ENCODE measurements around the gene KMT2C. TPM values are rescaled to one million over a fixed set of nuclear protein-coding genes. Genes with fewer than 3 reads are reported as not detected.

The KMT2C gene
- total RNA-seq, 2 experiments from 2014 or later: 67.1 to 74.0 TPM

DNA sequence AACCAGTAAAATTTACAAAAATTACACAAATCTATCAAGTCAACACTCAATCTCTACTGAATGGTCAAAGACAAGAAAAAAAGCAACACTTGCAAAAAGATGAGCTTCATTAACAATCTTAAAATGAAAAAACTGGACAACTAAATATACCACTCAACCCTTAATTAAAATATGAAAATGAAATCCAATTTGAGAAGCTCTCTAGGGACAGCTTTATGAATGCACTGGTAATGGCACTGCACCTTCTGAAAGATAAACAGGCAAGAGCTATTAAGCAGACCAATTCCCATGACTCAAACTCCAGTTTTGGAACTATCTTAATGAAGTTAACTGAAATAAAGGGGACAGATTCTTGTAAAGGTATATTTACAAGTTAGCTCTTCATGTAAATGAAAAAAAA, 274.6 kb downstream of the KMT2C start:
- H3K9me3 Mint-ChIP-seq (ENCODE audit: insufficient read depth): no peaks in the 10 kb centered on the region
- H3K27ac Mint-ChIP-seq: no peak overlapping the region
- ChIA-PET CTCF (interaction anchor here (1.0 kb wide), 1 partner anchor 9 kb away, joined by 3 read pairs; no protein-coding TSS in a partner anchor), POLR2A (interaction anchor here (0.6 kb wide), 1 partner anchor 546 kb away, joined by 3 read pairs; no protein-coding TSS in a partner anchor)
- H3K4me3 Mint-ChIP-seq: no peak overlapping the region
- no peaks in the 10 kb centered on the region for H3K27me3 Mint-ChIP-seq (ENCODE audit: low read depth)
- DNase-seq (no peak), ATAC-seq (no peak)
- peaks cover 58% of the 10 kb centered on the region for H3K36me3 Mint-ChIP-seq (ENCODE audit: low read depth)
- H3K4me1 Mint-ChIP-seq (ENCODE audit: low read depth): peaks cover 12% of the 10 kb centered on the region

DNA sequence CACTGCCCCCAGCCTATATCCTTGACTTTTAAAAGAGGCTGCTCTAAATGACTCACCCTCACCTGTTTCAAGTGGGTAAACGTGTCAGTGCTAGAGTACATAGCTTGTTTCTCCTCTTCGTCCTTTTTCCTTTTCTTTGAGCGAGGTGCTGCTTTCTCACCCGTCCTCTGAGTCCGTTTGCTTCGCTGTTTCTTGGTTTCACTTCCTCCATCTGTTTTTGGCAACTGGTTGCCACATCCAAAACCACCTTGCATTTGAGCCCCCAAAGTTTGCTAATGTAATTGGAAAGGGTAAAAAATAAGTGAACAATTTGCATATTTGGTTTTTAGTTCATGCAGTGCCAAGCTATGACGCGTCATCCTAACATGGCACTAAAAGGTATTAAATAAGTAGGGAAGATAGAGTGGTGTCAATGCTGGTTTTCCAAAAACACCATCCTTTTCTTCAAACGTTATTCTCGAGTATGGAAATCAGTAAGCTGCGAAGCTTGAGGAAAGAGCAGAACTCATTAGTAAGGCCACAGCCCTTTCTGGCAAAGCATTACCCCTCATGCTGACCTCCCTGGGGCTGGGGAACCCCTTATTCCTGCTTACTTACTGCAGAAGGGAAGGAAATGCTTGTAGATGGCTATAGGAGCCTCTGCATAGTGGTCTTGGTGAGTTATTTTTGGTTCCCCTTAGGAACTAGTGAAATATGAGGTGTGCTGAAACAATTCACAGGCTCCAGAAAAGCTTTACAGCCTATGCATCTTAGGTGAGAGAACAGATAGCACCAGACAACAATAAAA, 276.8 kb downstream of the KMT2C start:
- H3K27ac Mint-ChIP-seq: peak overlapping the region; percentile 64
- H3K9me3 Mint-ChIP-seq (ENCODE audit: insufficient read depth): no peaks in the 10 kb centered on the region
- peaks cover 12% of the 10 kb centered on the region for H3K4me1 Mint-ChIP-seq (ENCODE audit: low read depth)
- POLR2A ChIA-PET: no interaction called here
- peak overlapping the region; percentile 26 for H3K4me3 Mint-ChIP-seq
- CTCF ChIA-PET: interaction anchor here (1.2 to 5.1 kb wide), 4 partner anchors 10 to 548 kb away, joined by 3 to 28 read pairs (median 5); no protein-coding TSS in a partner anchor
- H3K36me3 Mint-ChIP-seq (ENCODE audit: low read depth): peaks cover 66% of the 10 kb centered on the region
- no peaks in the 10 kb centered on the region for H3K27me3 Mint-ChIP-seq (ENCODE audit: low read depth)
- DNase-seq: no peak
- peak; percentile 47 for ATAC-seq

- Mint-ChIP-seq H3K36me3 (ENCODE audit: low read depth) (peaks cover 57% of the 10 kb centered on the region), H3K9me3 (ENCODE audit: insufficient read depth) (no peaks in the 10 kb centered on the region), H3K4me3 (no peak overlapping the region), H3K4me1 (ENCODE audit: low read depth) (peaks cover 7% of the 10 kb centered on the region), H3K27me3 (ENCODE audit: low read depth) (no peaks in the 10 kb centered on the region), H3K27ac (peak overlapping the region; percentile 44)
- ChIA-PET CTCF (no interaction called here), POLR2A (interaction anchor here (0.6 kb wide), 2 partner anchors 217 to 232 kb away, joined by 3 to 5 read pairs; no protein-coding TSS in a partner anchor)
- no peak for DNase-seq
- no peak for ATAC-seq
Measured at GRCh38 chr7:152152267-152152666, 283.5 kb downstream of the KMT2C start.

- ATAC-seq (no peak), DNase-seq (no peak)
- H3K36me3 Mint-ChIP-seq (ENCODE audit: low read depth): peaks cover 59% of the 10 kb centered on the region
- ChIA-PET POLR2A (no interaction called here), CTCF (interaction anchor here (1.2 to 1.3 kb wide), 2 partner anchors 9 to 10 kb away, joined by 3 to 5 read pairs; no protein-coding TSS in a partner anchor)
- H3K4me3 Mint-ChIP-seq: no peak overlapping the region
- H3K4me1 Mint-ChIP-seq (ENCODE audit: low read depth): peaks cover 27% of the 10 kb centered on the region
- H3K27me3 Mint-ChIP-seq (ENCODE audit: low read depth): no peaks in the 10 kb centered on the region
- H3K9me3 Mint-ChIP-seq (ENCODE audit: insufficient read depth): no peaks in the 10 kb centered on the region
- H3K27ac Mint-ChIP-seq: no peak overlapping the region
Measured at GRCh38 chr7:152149363-152149762, 286.4 kb downstream of the KMT2C start.

- H3K36me3 Mint-ChIP-seq (ENCODE audit: low read depth): peaks cover 57% of the 10 kb centered on the region
- ChIA-PET CTCF (interaction anchor here (1.2 to 1.3 kb wide), 2 partner anchors 9 to 11 kb away, joined by 3 to 5 read pairs; no protein-coding TSS in a partner anchor), POLR2A (no interaction called here)
- DNase-seq: no peak
- peaks cover 34% of the 10 kb centered on the region for H3K4me1 Mint-ChIP-seq (ENCODE audit: low read depth)
- H3K27ac Mint-ChIP-seq: no peak overlapping the region
- no peaks in the 10 kb centered on the region for H3K9me3 Mint-ChIP-seq (ENCODE audit: insufficient read depth)
- no peak for ATAC-seq
- H3K4me3 Mint-ChIP-seq: no peak overlapping the region
- no peaks in the 10 kb centered on the region for H3K27me3 Mint-ChIP-seq (ENCODE audit: low read depth)
Measured at GRCh38 chr7:152148706-152149105, 287.1 kb downstream of the KMT2C start.

DNA sequence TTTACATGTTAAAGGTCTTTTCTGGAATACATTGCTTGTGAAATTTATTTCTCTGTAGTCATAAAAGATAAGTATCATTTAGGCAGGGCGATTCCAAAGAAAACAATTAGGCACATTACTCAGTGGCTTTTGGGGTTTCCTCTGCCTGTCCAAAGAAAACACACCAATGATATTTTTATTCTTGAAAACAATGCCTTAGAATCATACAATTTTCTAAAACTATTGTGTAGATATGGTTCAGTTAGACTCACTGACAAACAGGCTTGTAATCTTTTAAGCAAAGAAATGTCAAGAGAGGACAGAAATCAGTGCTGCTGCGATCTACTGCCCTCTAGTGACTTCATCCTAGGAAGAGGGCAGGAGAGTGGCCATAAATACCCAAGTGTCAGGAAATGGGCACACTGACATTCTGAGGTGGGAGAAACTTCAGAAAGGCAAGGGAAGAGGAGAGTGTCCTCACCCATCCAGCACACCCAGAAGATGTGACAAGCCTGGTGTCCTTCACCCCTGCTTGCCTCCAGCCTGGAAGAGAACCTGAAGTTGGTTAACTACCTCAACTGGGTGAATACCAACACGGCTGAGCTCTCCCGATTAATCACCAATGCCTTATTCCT, 289.8 kb downstream of the KMT2C start:
- peaks cover 37% of the 10 kb centered on the region for H3K4me1 Mint-ChIP-seq (ENCODE audit: low read depth)
- POLR2A ChIA-PET: no interaction called here
- H3K27me3 Mint-ChIP-seq (ENCODE audit: low read depth): no peaks in the 10 kb centered on the region
- DNase-seq (peak; percentile 45), ATAC-seq (peak; percentile 47)
- H3K4me3 Mint-ChIP-seq: no peak overlapping the region
- CTCF ChIA-PET: interaction anchor here (1.0 to 3.8 kb wide), 4 partner anchors 11 to 363 kb away, joined by 3 to 28 read pairs (median 4); partner anchors contain the start of gene GALNT11
- H3K9me3 Mint-ChIP-seq (ENCODE audit: insufficient read depth): no peaks in the 10 kb centered on the region
- peaks cover 54% of the 10 kb centered on the region for H3K36me3 Mint-ChIP-seq (ENCODE audit: low read depth)
- H3K27ac Mint-ChIP-seq: peak overlapping the region; percentile 18

GRCh38 chr7:152144557-152145245, 291.1 kb downstream of the KMT2C start:
- ChIA-PET POLR2A (interaction anchor here (0.7 kb wide), 1 partner anchor 9 kb away, joined by 3 read pairs; no protein-coding TSS in a partner anchor), CTCF (interaction anchor here (0.7 to 3.8 kb wide), 4 partner anchors 12 to 519 kb away, joined by 3 to 28 read pairs (median 4); no protein-coding TSS in a partner anchor)
- H3K4me3 Mint-ChIP-seq: peak overlapping the region; percentile 24
- H3K9me3 Mint-ChIP-seq (ENCODE audit: insufficient read depth): no peaks in the 10 kb centered on the region
- peak overlapping the region; percentile 84 for H3K27ac Mint-ChIP-seq
- H3K36me3 Mint-ChIP-seq (ENCODE audit: low read depth): peaks cover 60% of the 10 kb centered on the region
- peak; percentile 36 for DNase-seq
- H3K27me3 Mint-ChIP-seq (ENCODE audit: low read depth): no peaks in the 10 kb centered on the region
- peaks cover 37% of the 10 kb centered on the region for H3K4me1 Mint-ChIP-seq (ENCODE audit: low read depth)
- peak; percentile 73 for ATAC-seq

DNA sequence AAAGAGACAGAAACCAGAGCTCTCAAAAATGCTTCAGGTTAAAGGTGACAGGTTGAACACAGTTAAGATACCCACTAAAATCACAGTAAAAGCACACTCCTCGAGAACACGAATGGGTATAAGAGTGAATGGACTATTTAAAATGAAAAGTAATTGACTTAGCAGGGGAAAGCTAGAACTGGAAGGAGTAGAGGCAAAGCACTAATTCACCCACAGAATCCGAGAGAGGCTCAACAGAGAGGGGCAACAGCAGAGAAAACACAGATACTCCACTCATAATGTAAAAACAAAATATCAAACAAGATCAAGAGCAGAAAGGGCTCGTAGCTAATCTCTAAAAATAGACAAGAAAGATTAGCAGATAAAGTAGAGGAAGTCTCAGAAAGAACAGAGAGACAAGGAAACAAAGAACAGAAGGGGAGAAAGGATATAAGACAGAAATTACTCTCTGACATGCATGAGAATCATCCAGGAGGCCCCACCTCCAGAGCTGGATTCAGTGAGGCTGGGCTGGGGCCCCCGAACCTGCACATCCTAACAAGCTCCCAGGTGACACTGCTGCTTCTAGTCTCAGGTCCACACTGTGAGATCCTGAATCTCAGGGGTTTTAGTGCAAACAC, 292.7 kb downstream of the KMT2C start:
- Mint-ChIP-seq H3K27me3 (ENCODE audit: low read depth) (no peaks in the 10 kb centered on the region), H3K9me3 (ENCODE audit: insufficient read depth) (no peaks in the 10 kb centered on the region), H3K4me3 (no peak overlapping the region), H3K36me3 (ENCODE audit: low read depth) (peaks cover 60% of the 10 kb centered on the region), H3K27ac (peak overlapping the region; percentile 66), H3K4me1 (ENCODE audit: low read depth) (peaks cover 37% of the 10 kb centered on the region)
- ChIA-PET CTCF (interaction anchor here (0.7 to 1.0 kb wide), 2 partner anchors 14 to 207 kb away, joined by 3 read pairs; no protein-coding TSS in a partner anchor), POLR2A (no interaction called here)
- ATAC-seq (peak; percentile 29), DNase-seq (no peak)

GRCh38 chr7:152140560-152140959, 295.2 kb downstream of the KMT2C start:
- ATAC-seq (no peak), DNase-seq (no peak)
- no peaks in the 10 kb centered on the region for H3K27me3 Mint-ChIP-seq (ENCODE audit: low read depth)
- no peak overlapping the region for H3K27ac Mint-ChIP-seq
- ChIA-PET POLR2A (interaction anchor here (0.7 kb wide), 1 partner anchor 62 kb away, joined by 3 read pairs; no protein-coding TSS in a partner anchor), CTCF (no interaction called here)
- no peak overlapping the region for H3K4me3 Mint-ChIP-seq
- H3K4me1 Mint-ChIP-seq (ENCODE audit: low read depth): peaks cover 29% of the 10 kb centered on the region
- no peaks in the 10 kb centered on the region for H3K9me3 Mint-ChIP-seq (ENCODE audit: insufficient read depth)
- H3K36me3 Mint-ChIP-seq (ENCODE audit: low read depth): peaks cover 64% of the 10 kb centered on the region

GRCh38 chr7:152140067-152140466, 295.7 kb downstream of the KMT2C start:
- ATAC-seq (no peak), DNase-seq (no peak)
- H3K9me3 Mint-ChIP-seq (ENCODE audit: insufficient read depth): no peaks in the 10 kb centered on the region
- H3K4me3 Mint-ChIP-seq: no peak overlapping the region
- POLR2A ChIA-PET: interaction anchor here (0.7 kb wide), 1 partner anchor 63 kb away, joined by 3 read pairs; no protein-coding TSS in a partner anchor
- H3K36me3 Mint-ChIP-seq (ENCODE audit: low read depth): peaks cover 60% of the 10 kb centered on the region
- H3K4me1 Mint-ChIP-seq (ENCODE audit: low read depth): peaks cover 24% of the 10 kb centered on the region
- peak overlapping the region; percentile 22 for H3K27ac Mint-ChIP-seq
- CTCF ChIA-PET: no interaction called here
- no peaks in the 10 kb centered on the region for H3K27me3 Mint-ChIP-seq (ENCODE audit: low read depth)

DNA sequence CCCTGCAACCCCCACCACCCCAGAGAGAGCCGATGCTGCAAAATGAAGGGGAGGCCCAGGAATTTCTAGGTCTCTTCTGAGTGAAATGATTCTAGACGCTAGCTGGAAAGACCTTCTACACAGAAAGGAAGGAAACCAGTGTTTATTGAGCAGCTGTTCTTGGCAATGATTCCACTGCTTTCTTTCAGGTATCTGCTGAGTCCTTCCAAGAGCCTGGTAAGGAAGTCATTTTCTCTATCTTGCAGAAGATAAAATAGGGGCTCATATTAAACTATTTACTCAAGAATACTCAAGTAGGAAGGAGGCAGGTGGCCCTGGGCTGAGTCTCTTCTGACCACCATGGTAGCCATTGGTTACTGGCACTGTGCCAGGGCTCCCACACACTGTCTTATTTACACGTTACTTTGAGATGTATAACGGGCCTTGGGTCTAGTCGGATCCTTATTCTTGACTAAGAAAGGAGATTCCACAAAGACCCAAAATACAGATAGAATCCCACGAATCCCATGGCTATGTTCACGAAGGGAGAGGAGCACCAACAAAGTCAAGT, 298.3 kb downstream of the KMT2C start:
- ChIA-PET CTCF (no interaction called here), POLR2A (no interaction called here)
- ATAC-seq (no peak), DNase-seq (no peak)
- H3K4me1 Mint-ChIP-seq (ENCODE audit: low read depth): no peaks in the 10 kb centered on the region
- no peak overlapping the region for H3K27ac Mint-ChIP-seq
- H3K4me3 Mint-ChIP-seq: no peak overlapping the region
- no peaks in the 10 kb centered on the region for H3K9me3 Mint-ChIP-seq (ENCODE audit: insufficient read depth)
- peaks cover 45% of the 10 kb centered on the region for H3K36me3 Mint-ChIP-seq (ENCODE audit: low read depth)
- no peaks in the 10 kb centered on the region for H3K27me3 Mint-ChIP-seq (ENCODE audit: low read depth)
